Heart left ventricle (tissue), 16 donors: ENCODE results near the gene GABBR2. TPM values are rescaled to one million over a fixed set of nuclear protein-coding genes. Genes with fewer than 3 reads are reported as not detected.

Experiments
- ATAC-seq, 4 donors: fragments of 200-7000 bp; cut with Tn5 transposase; one replicate each; pipeline ENCODE4 v1.9.1; 2020 to 2022; ENCODE audit warnings: moderate library complexity in 4 of 4, mild to moderate bottlenecking in 3 of 4, moderate number of reproducible peaks in 1 of 4
- DNase-seq, 5 donors: peaks; one replicate each; pipeline ENCODE4 v3.0.0-alpha.2; 2020
- H3K27ac ChIP-seq, 12 donors: fragments of 200-600 bp; sonication (generic) in 4 of 12; one replicate each; pipeline versions ENCODE4 v1.5.0 to v1.8.0; 2016 to 2022; ENCODE audit warnings: mild to moderate bottlenecking in 2 of 12
- H3K27me3 ChIP-seq, 9 donors: fragments of 200-600 bp; sonication (generic) in 2 of 9; one replicate each; pipeline versions ENCODE4 v1.5.1 to v1.8.0; 2016 to 2022; ENCODE audit warnings: mild to moderate bottlenecking in 3 of 9
- H3K36me3 ChIP-seq, 9 donors: fragments of 200-600 bp; sonication (generic) in 2 of 9; one replicate each; pipeline versions ENCODE4 v1.5.0 to v1.8.0; 2018 to 2022; ENCODE audit warnings: mild to moderate bottlenecking in 2 of 9
- H3K4me1 ChIP-seq, 12 donors: fragments of 200-600 bp; sonication (generic) in 4 of 12; one replicate each; pipeline versions ENCODE4 v1.5.0 to v1.8.0; 2016 to 2022; ENCODE audit warnings: mild to moderate bottlenecking in 3 of 12
- H3K4me3 ChIP-seq, 12 donors: fragments of 200-600 bp; sonication (generic) in 4 of 12; one replicate each; pipeline versions ENCODE4 v1.5.0 to v1.8.0; 2017 to 2022; ENCODE audit warnings: mild to moderate bottlenecking in 9 of 12, moderate library complexity in 4 of 12
- H3K9me3 ChIP-seq, 12 donors: fragments of 200-600 bp; sonication (generic) in 4 of 12; one replicate each; pipeline versions ENCODE4 v1.5.0 to v1.8.0; 2016 to 2022; ENCODE audit warnings: mild to moderate bottlenecking in 1 of 12
- POLR2A ChIP-seq, 2 donors: fragments of 450-650 bp; IDR thresholded peaks; one replicate each; pipeline ENCODE4 v1.6.1; 2017; ENCODE audit warnings: antibody characterized with exemption in 2 of 2, mild to moderate bottlenecking in 2 of 2, moderate library complexity in 2 of 2
- WGBS, 4 donors: extraction: QIAGEN DNeasy Blood & Tissue Kit in 2 of 4; methylation state at CpG; one replicate each; pipeline versions ENCODE4 v1.1.5 to v1.1.7; 2013 to 2018; 5-methylcytosine and 5-hydroxymethylcytosine counted together
- intact Hi-C, 10 donors: fragments of 100-400 bp; cut with DNase I; formaldehyde crosslinking; loops; one replicate each; pipeline versions ENCODE4 v1.11.1 to v1.14.2; 2022
- polyA plus RNA-seq, 2 donors: library from polyadenylated mRNA; stranded (reverse); fragments of 200-250 nt; gene quantifications; one replicate each; pipeline ENCODE4 v1.2.3, GENCODE V29; 2013
- total RNA-seq, 9 donors: library from RNA; depleted of rRNA in 2 of 9; stranded (reverse); fragments of >200 nt in 2 of 9; fragmentation: NEBNext Ultra II Directional in 3 of 9; extraction: Animal tissue kit (Norgen Biotek cat#: 25700) in 3 of 9; gene quantifications; one replicate each; pipeline versions ENCODE4 v1.1.0 to v1.2.4, GENCODE V29; 2016 to 2023
- TF ChIP-seq, protein P1 (sequence below), 12 donors: fragments of 200-600 bp; sonication (generic) in 4 of 12; IDR thresholded peaks; one replicate each; pipeline versions ENCODE4 v1.5.0 to v1.8.0; 2018 to 2022; ENCODE audit warnings: antibody characterized with exemption in 12 of 12, mild to moderate bottlenecking in 5 of 12
- donor health status: ischemic (EF 13 %, LVEDD 7.1; RV severe dilation, severe dysfunction).
- donor health status: healthy with polysubstance abuse.
- donor health status: DM: no; HTN: yes; CAD: no.
- donor health status: DM: no; HTN: no; CAD: no.
- donor health status: ischemic (EF 25% LVEDD 6.9; RV normal size, moderate dysfunction).
- donor health status: ischemic (EF 25% LVEDD 5.7; RV mildly dilated, moderate dysfunction).
- donor health status: healthy.
- donor health status: DM: yes; HTN: yes; CAD: no.
- donor health status: ischemic (EF 35%, LVEDD 5.7; RV mildly dilated, moderate dysfunction).
- donor health status: nonischemic (EF 11% LVEDD 7.7; RV severe dilation, severe dysfunction).
- donor health status: DM: yes; HTN: yes; CAD: no.
- donor health status: PGD.
- donor health status: ischemic (EF 29% LVEDD 5.4; RV normal size, mild dysfunction).
- donor health status: nonischemic (EF 23%, LVEDD 6.1; RV moderate dilation, normal function).

Gene GABBR2
- total and polyA plus RNA-seq, 11 donors, result 0.11 to 3.4 (median 0.58) TPM

DNA sequence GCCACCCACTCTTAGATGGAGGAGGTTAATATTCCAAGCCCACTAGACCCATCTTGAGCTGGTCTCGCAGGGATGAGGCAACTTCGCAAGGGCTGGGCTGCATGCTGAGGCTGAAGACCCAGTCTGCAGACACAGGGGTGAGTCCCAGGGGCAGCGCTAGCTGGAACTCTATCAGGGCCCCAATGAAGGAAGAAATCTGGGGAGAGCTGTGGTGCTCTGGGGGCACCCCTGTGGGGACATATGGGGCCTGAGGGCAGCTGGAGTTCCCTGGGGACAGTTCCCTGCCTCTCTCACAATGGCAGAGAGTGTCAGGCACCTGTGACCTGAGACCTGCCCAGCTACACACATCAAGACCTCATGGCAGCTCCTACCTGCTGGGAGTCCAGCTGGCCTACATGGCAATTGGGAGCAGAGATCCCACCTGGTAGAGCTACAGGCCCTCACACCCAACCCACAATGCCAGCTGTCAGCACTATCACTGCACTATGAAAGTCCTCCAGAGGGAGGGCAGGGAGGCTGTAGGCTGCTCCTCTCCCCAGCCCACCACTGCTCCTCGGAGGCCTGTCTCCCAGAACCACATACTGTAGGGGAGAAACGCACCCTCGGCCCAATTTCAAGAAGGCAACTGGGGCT, 202.2 kb downstream of the GABBR2 start:
- H3K36me3 ChIP-seq, result no peaks in the 10 kb centered on the region
- TF ChIP-seq, protein P1, sequence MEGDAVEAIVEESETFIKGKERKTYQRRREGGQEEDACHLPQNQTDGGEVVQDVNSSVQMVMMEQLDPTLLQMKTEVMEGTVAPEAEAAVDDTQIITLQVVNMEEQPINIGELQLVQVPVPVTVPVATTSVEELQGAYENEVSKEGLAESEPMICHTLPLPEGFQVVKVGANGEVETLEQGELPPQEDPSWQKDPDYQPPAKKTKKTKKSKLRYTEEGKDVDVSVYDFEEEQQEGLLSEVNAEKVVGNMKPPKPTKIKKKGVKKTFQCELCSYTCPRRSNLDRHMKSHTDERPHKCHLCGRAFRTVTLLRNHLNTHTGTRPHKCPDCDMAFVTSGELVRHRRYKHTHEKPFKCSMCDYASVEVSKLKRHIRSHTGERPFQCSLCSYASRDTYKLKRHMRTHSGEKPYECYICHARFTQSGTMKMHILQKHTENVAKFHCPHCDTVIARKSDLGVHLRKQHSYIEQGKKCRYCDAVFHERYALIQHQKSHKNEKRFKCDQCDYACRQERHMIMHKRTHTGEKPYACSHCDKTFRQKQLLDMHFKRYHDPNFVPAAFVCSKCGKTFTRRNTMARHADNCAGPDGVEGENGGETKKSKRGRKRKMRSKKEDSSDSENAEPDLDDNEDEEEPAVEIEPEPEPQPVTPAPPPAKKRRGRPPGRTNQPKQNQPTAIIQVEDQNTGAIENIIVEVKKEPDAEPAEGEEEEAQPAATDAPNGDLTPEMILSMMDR (IDR thresholded peaks at IDR 0.05), result no peak
- TF ChIP-seq POLR2A (IDR thresholded peaks at IDR 0.05), result no peak
- peaks cover 0 to 16% (median 1%) of the 10 kb centered on the region in 12 donors for H3K4me1 ChIP-seq
- no peak overlapping the region for H3K4me3 ChIP-seq
- DNase-seq, result no peak
- no peak for ATAC-seq
- intact Hi-C loops, result no loop called here
- 84 to 98% (median 92%) methylated on average over 5 to 6 of the region's 6 CpGs for WGBS, 4 donors
- no peaks in the 10 kb centered on the region for H3K27me3 ChIP-seq
- H3K9me3 ChIP-seq, result no peaks in the 10 kb centered on the region
- H3K27ac ChIP-seq, result no peak overlapping the region

DNA sequence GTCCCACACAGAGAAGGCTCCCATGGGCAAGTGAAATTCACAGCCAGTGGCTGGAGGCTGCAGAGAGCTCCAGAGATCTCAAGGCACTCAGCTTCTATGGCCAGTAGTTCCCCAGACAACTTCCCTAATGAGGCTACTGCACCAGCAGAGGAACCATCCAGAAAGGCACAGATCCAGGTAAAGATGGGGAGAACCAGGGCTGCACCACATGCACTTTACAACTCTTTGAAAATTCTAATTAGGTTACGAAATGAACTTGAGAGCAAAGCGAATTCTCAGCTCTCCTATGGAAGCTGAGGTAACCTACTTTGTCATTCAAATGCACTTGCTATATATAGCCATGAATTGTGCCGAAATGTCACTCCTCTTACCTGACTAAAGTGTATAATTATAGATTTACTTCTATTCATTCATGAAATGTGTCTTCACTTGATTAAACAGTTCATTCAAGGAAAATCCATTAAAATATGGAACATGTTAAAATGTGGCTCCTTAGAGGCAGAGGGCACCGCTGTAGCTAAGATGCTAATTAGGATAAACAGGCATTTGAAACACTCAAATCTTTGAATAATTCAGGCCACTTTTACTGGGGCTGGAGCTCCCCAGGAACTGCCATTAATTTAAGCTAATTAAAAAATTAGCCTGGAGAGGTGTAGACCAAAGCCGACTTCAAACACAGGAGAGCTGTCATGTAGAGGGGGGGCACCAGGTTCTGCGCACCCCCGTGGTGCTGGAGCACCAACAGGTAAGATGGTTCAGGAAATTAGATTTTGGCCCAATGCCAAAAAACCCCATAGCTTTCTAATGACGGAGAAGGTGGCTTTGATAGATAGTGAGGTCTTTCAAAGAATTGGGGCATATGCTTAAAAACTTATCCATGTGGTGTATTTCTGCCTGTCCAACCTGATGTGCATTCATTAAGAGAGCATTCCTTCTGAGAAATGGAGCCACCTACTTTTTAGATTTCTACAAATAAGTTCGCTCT, 204.1 kb downstream of the GABBR2 start:
- Histone ChIP-seq H3K9me3 (no peaks in the 10 kb centered on the region), H3K36me3 (no peaks in the 10 kb centered on the region), H3K4me3 (no peak overlapping the region), H3K4me1 (peaks cover 0 to 16% (median 1%) of the 10 kb centered on the region in 12 donors), H3K27me3 (peaks cover 0 to 6% (median 0%) of the 10 kb centered on the region in 9 donors), H3K27ac (no peak overlapping the region)
- no peak for TF ChIP-seq POLR2A (IDR thresholded peaks at IDR 0.05)
- TF ChIP-seq, protein P1 (IDR thresholded peaks at IDR 0.05), result no peak
- intact Hi-C loops, result no loop called here
- ATAC-seq, result no peak
- WGBS, 4 donors, result 73 to 80% (median 77%) methylated on average over 9 of the region's 9 CpGs
- DNase-seq, result no peak

DNA sequence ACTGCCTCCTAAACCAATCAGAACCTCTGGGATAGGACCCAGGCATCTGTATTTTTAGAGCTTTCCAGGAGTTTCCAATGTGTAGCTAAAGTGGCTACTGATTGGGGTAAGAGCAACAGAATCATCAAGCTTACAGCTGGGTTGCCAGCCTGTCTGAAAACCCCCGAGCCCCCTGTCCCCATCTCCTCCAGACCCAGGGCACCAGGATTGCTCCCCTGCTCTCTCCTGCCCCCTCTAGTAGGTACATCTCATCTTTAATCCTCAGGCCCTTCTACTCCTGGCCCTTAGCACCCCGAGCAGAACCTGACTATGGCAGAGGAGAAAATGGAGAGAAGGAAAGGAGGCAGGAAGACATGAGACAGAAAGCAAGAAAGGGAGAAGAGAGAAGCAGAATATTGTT, 204.9 kb downstream of the GABBR2 start:
- Histone ChIP-seq H3K4me3 (no peak overlapping the region), H3K36me3 (no peaks in the 10 kb centered on the region), H3K4me1 (peaks cover 0 to 16% (median 1%) of the 10 kb centered on the region in 12 donors), H3K27ac (no peak overlapping the region), H3K9me3 (no peaks in the 10 kb centered on the region), H3K27me3 (peaks cover 0 to 6% (median 0%) of the 10 kb centered on the region in 9 donors)
- DNase-seq (no peak), ATAC-seq (no peak)
- TF ChIP-seq, protein P1 (IDR thresholded peaks at IDR 0.05), result no peak
- no peak for TF ChIP-seq POLR2A (IDR thresholded peaks at IDR 0.05)
- intact Hi-C loops, result no loop called here
- 80 to 92% (median 88%) methylated on average over 2 of the region's 2 CpGs for WGBS, 4 donors

DNA sequence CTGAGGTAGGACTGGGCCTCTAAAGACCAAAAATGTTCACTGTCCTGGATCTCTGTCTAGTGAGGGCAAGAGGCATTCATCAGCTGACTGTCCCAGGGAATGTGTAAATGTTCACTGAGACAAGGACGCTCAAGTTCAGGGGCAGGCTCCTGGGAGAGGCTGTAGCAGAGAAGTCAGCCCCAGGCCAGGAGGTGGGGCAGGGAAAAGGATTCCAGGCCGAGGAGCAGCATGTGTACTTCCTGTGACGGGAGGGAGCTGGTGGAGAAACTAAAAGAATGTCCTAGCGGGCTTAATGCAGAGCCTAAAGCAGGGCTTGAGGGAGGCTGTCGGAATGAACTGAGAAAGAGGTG, 205.8 kb downstream of the GABBR2 start:
- Histone ChIP-seq H3K36me3 (no peaks in the 10 kb centered on the region), H3K27me3 (peaks cover 0 to 6% (median 0%) of the 10 kb centered on the region in 9 donors), H3K27ac (peak overlapping the region in 9 of 12 donors; percentile 17 to 67 (median 30)), H3K9me3 (no peaks in the 10 kb centered on the region), H3K4me1 (peaks cover 0 to 16% (median 1%) of the 10 kb centered on the region in 12 donors), H3K4me3 (no peak overlapping the region)
- intact Hi-C loops, result no loop called here
- TF ChIP-seq, protein P1 (IDR thresholded peaks at IDR 0.05), result no peak
- TF ChIP-seq POLR2A (IDR thresholded peaks at IDR 0.05), result no peak
- ATAC-seq (peak; percentile 37 to 76 (median 70)), DNase-seq (peak in 3 of 5 donors; percentile 23 to 49 (median 47))
- 31 to 49% (median 37%) methylated on average over 5 of the region's 5 CpGs for WGBS, 4 donors
